Fibroblast of the aortic adventitia (primary cell): ENCODE measurements around the gene ANO2. TPM values are rescaled to one million over a fixed set of nuclear protein-coding genes. Genes with fewer than 3 reads are reported as not detected.

ENCODE experiments used
- DNase-seq: peaks from one replicate; pipeline ENCODE4 v3.0.0-alpha.2; 2010; ENCODE audit warnings: low read depth
- H3K4me3 ChIP-seq: 2 replicates; pipeline ENCODE4 v1.5.1; 2011; ENCODE audit warnings: low read depth, mild to moderate bottlenecking, control low read depth, low read length, moderate library complexity
- CTCF ChIP-seq: IDR thresholded peaks from 2 replicates; pipeline ENCODE4 v1.5.1; 2011; ENCODE audit warnings: mild to moderate bottlenecking, low read length, control low read depth, inconsistent platforms; ENCODE audit not compliant: insufficient read depth
- total RNA-seq: library from RNA; depleted of rRNA; stranded (reverse); fragments of >200 nt; gene quantifications from 2 replicates; pipeline ENCODE4 v1.2.3, GENCODE V29; 2012; ENCODE audit warnings: low replicate concordance

Gene ANO2
- total RNA-seq, 1 donor = not detected

GRCh38 chr12:5643266-5643665 is 301.8 kb downstream of the ANO2 start:
- DNase-seq = no peak
- TF ChIP-seq CTCF = no peak
- H3K4me3 ChIP-seq = no peak overlapping the region

GRCh38 chr12:5637698-5638097 is 307.4 kb downstream of the ANO2 start:
- TF ChIP-seq CTCF = no peak
- H3K4me3 ChIP-seq = no peak overlapping the region
- DNase-seq = no peak

DNA sequence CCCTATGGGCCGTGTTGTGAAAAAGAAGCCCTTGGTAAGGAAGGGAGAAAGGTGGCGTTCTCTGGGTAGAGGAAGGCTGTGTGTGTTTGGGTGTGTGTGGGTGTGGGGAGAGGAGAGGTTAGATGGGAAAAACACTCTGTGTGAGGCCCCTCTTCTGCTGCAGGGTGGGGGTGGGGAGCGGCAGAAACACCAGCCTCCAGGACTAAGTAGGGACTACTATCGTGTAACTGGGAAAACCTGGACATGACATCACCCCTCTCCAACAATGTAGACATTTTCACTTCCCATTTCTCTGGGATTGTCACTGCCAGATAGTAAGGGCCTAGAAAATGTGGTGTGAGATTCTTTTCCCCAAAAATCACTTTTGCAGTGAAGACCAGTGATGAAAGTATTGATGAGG is 308.2 kb downstream of the ANO2 start:
- TF ChIP-seq CTCF = no peak
- H3K4me3 ChIP-seq = no peak overlapping the region
- DNase-seq = no peak

DNA sequence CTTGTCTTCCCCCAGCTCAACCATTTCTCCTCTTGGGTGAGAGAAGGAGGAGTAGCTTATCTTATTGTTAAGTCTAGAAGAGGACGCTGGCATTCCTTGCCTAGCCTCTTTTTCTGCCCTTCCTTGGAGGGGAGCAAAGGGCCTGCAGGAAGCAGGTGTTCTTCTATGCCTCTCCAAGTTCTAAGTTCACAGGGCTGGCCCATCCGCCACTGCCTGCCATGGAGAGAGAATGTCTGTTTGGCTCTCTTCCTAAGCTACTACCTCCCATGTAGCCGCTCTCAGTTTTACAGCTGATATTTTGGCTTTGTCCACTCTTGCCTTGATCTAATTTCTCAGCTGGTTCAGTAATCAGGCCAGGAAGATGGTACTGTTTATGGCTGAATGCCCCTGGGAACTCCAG is 312.0 kb downstream of the ANO2 start:
- no peak for TF ChIP-seq CTCF
- no peak overlapping the region for H3K4me3 ChIP-seq
- no peak for DNase-seq

DNA sequence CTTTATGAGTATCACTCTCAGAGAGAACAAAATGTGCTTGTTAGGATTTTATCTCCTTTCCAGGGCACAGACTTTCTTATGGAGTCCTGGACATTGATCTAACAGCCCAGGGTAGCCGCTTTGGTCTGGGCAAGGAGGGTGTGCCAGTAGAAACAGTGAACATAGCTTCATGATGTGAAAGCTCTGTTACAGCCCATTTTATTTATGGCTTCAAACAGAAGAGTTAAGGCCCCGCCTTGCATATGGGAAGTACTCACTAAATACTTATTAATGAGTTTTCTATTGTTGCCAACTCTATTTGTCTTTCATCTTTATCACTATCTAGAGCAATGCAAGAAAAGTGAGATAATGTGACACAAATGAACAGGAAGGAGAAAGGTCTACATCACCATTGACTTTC is 312.6 kb downstream of the ANO2 start:
- no peak for TF ChIP-seq CTCF
- no peak overlapping the region for H3K4me3 ChIP-seq
- DNase-seq = no peak

GRCh38 chr12:5631497-5631896 is 313.6 kb downstream of the ANO2 start:
- TF ChIP-seq CTCF = no peak

GRCh38 chr12:5630726-5631125 is 314.3 kb downstream of the ANO2 start:
- no peak for DNase-seq
- no peak overlapping the region for H3K4me3 ChIP-seq
- TF ChIP-seq CTCF = no peak

More at GRCh38 chr12:5631497-5631896, 313.6 kb downstream of the ANO2 start:
- H3K4me3 ChIP-seq = no peak overlapping the region
- no peak for DNase-seq
